Inferior parietal cortex (tissue), 1 donor: ENCODE results near the gene NPR1.
"Not testable (repeated sequence)": the region's sequence is repeated elsewhere in the genome, so short reads cannot be mapped to it uniquely, and the experiment has no call there.

ENCODE experiments used
- DNase-seq: peaks from one replicate; pipeline ENCODE4 v3.0.0-alpha.2; 2016; ENCODE audit errors: extremely low spot score

Gene NPR1

DNA sequence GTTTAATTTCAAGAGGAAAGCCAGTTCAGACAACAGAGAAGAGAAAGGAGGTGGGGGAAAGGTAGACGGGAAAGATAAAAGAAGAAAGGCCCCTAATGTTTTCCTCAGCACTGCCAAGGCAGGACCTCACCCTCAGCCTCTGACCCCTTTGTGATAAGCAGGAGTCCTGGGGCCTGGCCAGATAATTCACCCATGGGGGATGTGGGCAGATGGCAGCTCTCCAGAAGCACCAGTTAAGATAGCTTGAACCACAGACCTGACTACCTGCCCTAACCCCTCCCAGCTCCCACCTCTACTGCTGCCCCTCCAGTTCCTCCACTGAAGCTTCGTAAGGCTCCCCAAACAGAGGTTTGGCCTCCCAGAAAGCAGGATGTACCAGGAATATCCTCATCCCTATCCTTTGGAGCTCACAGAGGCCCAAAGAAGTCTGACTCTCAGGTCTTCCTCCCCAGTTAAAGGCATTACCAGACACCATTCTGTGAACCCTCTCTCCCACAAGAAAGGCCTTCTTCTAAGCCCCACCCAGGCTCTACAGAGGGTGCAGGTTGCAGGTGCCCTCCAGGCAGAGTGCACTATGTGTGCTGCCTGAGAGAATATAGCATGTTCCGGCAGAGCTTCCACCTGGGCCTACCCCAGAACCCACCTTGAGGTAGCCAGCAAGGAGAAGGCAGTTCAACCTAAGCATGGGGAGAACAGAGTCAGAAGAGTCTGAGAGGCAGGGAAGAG, 29.2 kb upstream of the NPR1 start:
- DNase-seq, result no peak

DNA sequence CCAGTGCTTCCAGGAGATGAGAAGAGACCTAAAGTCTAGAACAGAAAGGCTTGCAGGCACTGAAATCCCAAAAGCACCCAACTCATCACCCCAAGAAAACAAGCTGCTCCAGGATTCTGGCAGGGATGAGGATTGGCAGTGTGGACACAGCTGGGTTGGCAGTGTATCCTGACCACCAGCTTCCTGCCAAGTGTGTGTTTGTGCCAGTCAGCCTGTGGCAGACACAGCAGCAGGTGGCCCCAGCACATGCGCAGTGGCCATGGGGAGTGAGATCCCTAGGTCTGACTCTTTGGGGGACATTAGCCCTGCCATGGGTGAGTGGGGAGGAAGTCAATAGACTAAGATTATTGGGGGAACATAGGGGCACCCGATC, 28.6 kb upstream of the NPR1 start:
- peak; percentile 70 for DNase-seq

DNA sequence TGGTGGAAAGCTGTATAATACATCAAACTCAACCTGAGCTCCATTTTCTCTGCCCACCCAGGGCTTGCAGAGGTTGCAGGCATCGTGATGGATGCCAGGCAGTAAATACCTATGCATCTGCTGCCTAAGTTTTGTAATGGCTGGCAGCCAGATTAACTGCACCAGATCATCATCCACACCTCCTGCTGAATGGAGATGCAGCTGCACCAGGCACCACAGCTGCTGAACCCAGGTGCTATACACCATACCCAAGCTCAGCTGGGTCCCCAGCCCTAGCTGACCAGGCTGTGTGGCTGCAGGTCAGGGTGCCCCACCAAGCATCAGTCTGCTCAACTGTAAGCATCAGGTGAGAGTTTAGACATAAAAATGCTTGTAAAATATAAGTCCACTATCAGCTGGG, 26.7 kb upstream of the NPR1 start:
- no peak for DNase-seq

DNA sequence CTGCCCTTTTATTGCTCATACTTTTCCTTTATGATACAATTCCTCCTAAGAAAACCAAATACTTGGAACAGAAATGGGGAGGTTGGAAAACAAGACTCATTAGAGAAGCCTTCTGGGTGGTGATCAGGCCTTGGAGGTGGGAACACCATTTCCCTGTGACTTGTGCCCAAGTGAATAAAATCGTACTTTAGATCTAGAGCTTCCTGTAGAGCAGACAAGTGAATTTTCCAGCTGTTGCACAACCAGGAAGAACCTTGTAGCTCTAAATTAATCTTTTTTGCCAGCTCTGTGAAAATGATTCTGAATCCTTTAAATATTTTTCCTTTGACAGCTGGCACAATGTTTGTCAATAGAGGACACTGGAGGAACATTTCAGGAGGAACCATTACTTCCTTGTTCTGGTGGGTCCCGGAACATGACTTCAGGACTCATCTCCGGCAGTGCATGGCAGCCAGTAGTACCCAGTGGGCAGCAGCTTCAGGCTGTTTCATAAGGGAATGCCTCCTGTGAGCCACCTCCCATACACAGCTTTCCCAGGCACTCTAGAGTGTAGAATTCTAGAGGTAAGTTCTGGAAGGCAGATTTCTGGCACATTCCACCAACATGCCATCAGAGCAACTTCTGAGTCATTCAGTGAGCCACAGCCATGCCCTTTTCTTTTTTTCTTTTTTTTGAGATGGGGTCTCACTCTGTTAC, 25.5 kb upstream of the NPR1 start:
- DNase-seq, result no peak

DNA sequence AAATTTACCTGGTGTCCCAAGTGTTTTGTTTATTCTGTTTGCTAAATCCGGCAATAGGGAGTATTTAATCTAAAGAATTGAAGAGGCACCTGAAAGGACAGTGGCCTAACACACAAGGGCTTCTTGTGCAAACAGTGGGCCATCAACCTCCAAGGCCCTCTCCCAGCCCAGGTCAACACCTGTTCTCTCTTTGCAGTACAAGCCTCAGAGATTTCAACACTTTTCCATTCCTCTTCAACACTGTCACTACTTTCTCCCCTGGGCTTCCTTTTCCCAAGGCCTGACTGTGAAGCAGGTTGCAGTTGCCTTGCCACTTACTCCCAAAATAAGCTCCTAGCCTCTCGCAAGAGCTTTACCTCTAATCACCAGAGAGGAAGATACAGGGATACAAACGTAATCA, 23.2 kb upstream of the NPR1 start:
- DNase-seq, result no peak

GRCh38 chr1:153658400-153659174, 19.9 kb upstream of the NPR1 start, which contains the start of gene SNAPIN:
TSS of gene SNAPIN (plus strand) at chr1:153658703. CDS start at chr1:153658744, 41 bp downstream.
- peak; percentile 90 for DNase-seq

GRCh38 chr1:153659175-153659534, 19.3 kb upstream of the NPR1 start:
- DNase-seq, result no peak

GRCh38 chr1:153659656-153660055, 18.8 kb upstream of the NPR1 start:
- DNase-seq, result no peak

DNA sequence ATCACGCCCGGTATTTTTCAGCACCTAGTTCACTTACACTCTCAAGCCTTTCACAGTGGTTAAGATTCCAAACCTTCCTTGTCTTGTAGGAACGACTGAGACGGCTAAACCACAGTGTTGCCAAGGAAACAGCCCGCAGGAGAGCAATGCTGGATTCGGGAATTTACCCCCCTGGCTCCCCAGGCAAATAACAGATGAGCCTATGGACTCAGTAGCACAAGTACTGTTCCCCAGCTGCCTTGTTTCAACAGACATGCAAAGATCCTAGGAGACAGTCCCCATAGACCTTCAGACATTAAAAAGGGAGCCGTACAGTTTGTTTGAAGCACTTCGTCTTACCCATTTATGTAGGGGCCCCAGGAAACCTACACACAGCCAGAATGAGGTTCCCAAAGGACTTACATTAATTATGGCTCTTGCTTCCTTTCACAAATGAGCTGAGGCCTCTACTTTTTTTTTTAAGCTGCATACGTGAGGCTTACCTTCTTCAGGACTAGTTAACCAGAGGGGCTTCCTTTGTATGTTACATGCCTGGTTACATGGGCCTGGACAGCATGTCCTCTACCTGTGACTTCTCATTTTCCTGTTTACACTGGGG, 17.3 kb upstream of the NPR1 start:
- DNase-seq, result no peak

DNA sequence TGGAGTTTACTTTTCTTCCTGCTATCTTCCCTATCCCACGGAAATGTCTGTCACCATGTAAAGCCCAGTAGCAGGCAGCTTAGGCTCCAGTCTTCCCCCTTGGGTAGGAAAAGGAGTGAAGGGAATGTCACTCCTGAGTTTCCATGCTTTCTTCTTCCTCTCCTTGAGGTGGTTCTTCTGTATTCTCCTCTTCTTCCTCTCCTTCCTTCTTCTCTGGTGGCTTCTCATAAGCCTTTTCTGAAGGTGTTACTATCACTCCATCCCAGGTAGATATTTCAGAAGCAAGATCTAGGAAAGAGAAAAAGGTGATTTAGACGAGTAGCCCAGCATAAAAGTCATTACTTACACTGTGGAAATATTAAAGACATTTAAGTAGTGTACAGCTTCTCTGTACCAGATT, 16.2 kb upstream of the NPR1 start:
- no peak for DNase-seq

DNA sequence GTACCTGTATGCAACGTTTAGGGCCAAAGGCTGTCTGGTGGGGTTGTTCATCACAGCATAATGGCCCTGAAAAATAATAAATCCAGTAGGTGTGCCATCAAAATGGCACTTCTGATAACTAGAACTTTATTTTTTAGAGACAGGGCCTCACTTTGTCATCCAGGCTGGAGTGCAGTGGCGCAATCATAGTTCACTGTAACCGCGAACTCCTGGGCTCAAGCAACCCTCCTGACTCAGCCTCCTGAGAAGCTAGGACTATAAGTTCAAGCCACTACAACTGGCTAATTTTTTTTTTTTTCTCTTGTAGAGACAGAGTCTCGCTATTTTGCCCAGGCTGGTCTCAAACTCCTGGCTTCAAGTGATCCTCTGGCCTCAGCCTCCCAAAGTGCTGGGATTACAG, 15.3 kb upstream of the NPR1 start:
- DNase-seq, result no peak

- no peak for DNase-seq
Measured at GRCh38 chr1:153667439-153667838, 11.0 kb upstream of the NPR1 start.

DNA sequence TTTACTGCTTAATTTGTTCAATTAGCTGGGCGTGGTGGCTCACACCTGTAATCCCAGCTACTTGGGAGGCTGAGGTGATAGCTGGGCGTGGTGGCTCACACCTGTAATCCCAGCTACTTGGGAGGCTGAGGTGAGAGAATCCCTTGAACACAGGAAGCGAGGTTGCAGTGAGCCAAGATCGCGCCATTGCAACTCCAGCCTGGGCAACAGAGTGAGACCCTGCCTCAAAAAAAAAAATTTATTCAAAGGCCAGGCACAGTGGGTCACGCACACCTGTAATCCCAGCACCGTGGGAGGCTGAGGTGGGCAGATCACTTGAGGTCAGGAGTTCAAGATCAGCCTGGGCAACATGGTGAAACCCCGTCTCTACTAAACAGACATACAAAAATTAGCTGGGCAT, 9.8 kb upstream of the NPR1 start:
- DNase-seq, result not testable (repeated sequence)

- no peak for DNase-seq
Measured at GRCh38 chr1:153669606-153670005, 8.9 kb upstream of the NPR1 start.

DNA sequence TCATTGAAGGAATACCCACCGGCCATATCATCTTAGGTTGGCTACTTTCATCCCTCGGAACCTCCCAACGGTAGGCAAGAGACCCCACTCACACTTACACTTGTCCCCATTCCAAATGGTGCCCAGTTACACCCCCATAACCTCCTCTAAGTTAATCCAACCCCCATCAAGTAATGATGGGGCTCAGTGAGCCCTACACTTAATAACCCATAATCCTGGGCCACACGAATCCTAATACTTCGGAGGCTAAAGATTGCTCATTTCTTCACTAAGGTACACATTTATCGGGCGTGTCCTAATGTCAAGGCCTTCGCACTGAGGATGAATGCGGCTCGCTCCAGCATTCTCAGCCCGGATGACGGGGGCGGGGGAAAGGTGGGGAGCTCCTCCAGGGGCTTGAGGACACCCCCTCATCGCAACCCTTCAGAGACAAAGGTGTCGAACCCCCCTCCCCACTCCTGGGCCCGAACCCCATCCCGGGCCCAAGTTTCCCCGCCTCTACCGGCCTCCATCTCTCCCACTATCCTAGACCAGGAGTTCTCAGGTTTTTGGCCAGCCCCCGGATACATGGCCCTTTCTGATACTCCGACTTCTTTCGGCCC, 8.1 kb upstream of the NPR1 start:
- DNase-seq, result no peak

DNA sequence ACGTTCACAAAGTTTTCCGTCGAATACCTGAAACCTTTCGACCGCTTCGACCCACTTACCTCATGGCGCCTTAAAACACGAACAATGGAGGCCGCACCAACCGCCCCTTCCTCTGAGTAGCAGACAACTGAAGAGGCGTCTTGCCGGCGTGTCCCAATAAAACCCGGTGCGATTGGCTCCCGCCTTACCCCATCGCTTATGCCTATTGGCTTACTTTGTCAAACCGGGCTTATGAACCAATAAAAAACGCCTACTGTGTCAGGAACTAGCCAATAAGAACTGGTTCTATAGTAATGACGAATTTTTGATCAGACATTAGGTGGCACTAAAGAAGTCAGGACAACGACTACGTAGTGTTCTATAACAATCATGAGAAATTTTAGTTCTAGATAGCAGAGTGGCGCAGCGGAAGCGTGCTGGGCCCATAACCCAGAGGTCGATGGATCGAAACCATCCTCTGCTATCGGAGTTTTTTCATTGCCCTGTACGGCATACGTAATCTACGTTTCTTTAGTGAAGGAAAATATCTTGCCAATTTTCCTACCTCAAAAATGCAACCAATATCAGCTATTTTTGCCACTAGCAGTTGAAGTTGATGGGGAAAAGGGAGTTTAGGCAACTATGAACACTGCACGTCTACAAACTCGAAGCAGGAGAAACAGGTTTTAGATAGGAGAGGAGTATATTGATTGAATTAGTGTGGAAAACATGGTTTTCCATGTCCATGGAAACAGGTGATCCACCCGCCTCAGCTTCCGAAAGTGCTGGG, 7.4 kb upstream of the NPR1 start, which contains the start of gene ILF2:
Gene ILF2, minus strand, starts transcription at position 135 of the 769 bp plus-strand sequence. Its CDS starts 71 bp downstream, at position 64.
- DNase-seq, result peak; percentile 100

GRCh38 chr1:153671628-153672353, 6.7 kb upstream of the NPR1 start:
- not testable (repeated sequence) for DNase-seq

- no peak for DNase-seq
Measured at GRCh38 chr1:153673511-153673910, 5.0 kb upstream of the NPR1 start.

DNA sequence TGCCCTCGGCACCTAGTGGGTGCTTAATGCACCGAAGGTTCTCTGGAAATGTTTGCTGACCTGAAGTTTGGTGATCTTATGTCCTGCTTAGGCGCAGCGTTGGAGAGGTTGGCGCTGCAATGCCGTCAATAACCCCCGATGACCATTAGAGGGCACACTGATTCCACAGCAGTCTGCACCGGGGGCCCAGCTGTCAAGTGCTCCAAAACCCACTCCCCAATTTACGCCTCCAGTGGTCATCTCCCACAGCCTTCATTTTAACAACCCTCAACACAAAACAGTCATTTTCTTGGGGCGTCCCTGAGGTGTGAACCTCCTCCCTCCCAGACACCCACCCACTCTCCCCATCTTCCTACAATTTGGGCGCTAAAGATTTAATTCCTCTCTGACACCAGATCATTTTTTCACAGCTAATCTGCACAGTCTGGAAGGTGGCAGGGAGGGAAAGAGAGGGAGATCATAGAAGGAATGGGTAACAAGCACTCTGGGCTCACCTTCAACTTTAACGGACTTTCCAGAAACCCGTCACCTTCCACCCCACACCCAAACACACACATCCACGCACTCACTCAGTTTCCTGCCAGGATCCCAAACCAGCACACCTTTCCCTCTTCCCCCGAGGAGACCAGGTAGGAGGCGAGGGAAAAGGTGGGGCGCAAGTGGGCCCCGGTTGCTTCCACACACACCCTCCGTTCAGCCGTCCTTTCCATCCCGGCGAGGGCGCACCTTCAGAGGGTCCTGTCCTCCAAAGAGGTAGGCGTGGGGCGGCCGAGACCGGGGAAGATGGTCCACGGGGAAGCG, 570 bp upstream of the NPR1 start:
- DNase-seq, result peak; percentile 54
